GM18505 (cell line): ENCODE measurements around the gene RNH1.
"Not testable (repeated sequence)": the region's sequence is repeated elsewhere in the genome, so short reads cannot be mapped to it uniquely, and the experiment has no call there.

Experiments
- ATAC-seq: cut with Tn5 transposase; IDR thresholded peaks from one replicate; pipeline ENCODE4 v1.9.1; 2021; ENCODE audit not compliant: unreplicated experiment
- POLR2A ChIP-seq: IDR thresholded peaks from 4 replicates; pipeline ENCODE4 v1.6.1; 2011; ENCODE audit warnings: borderline replicate concordance; ENCODE audit not compliant: insufficient read depth, insufficient read length; ENCODE audit errors: extremely low read depth

The RNH1 gene

DNA sequence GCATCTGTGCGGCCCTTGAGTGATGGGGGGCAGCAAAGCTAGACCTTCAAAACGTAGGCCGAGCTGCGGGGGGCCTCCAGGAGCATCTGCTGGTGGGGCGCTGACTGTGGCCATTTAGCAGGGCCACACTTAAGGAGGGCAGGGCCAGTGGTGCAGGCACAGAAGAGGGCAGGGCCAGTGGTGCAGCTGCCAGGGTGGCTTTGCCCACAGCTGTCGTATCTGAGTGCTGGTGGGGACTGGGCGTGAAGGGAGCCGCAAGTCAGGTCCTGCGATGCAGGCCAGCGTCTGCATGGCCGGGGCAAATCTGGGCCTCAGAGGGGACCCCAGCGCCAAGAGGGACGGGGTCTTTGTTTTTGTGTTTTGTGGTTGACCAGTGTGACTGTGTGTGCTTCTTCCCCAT lies 27.7 kb downstream of the RNH1 start:
- ATAC-seq = no peak
- TF ChIP-seq POLR2A = no peak

DNA sequence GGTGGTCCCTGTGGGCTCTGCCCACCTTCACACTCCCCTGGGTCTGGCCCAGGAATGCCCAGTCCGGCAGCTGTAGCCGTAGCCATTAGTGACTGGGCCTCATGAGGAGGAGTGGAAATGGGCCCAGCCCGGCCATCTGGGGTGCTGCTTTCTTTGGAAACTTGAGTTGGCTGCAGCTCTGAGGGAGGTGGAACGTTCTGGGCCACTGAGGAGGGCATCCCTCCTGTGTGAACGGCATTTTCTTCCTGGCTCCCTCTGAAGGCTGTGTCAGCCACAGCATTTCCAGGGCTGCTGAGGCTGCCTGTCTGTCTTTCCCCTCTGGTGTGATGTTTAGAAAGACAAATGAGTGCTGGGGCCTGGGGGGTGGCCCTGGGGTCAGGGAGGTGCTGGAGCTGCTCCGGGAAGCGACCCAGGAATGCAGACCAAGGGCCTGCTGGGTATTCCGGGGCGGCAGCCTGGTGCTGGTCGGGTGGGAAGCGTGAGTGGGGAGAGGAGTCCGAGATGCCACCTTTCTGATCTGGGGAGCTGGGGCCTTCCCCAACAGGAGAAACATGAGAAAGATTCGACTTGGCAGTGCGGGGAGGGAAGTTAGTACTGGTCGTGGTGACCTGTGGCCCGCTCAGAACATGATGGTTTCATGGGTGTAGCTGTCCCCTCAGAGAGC lies 29.9 kb downstream of the RNH1 start:
- ATAC-seq = no peak
- TF ChIP-seq POLR2A = no peak

GRCh38 chr11:476416-476815 lies 30.6 kb downstream of the RNH1 start:
- ATAC-seq = no peak
- no peak for TF ChIP-seq POLR2A

- ATAC-seq = no peak
- no peak for TF ChIP-seq POLR2A
Measured at GRCh38 chr11:475941-476340, 31.1 kb downstream of the RNH1 start.

DNA sequence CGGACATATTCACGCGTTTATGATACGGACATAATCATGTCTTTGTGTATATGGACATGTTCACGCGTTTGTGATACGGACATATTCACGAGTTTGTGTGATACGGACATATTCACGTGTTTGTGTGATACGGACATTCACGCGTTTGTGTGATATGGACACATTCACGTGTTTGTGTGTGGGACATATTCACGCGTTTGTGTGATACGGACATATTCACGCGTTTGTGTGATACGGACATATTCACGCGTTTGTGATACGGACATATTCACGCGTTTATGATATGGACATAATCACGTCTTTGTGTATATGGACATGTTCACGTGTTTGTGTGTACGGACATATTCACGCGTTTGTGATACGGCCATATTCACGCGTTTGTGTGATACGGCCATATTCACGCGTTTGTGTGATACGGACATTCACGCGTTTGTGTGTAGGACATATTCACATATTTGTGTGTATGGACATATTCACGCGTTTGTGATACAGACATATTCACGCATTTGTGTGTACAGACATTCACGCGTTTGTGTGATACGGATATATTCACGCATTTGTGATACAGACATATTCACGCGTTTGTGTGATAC lies 32.0 kb downstream of the RNH1 start:
- TF ChIP-seq POLR2A = no peak
- ATAC-seq = no peak

GRCh38 chr11:473962-474785 lies 32.9 kb downstream of the RNH1 start:
- ATAC-seq = no peak
- no peak for TF ChIP-seq POLR2A

- TF ChIP-seq POLR2A = no peak
- no peak for ATAC-seq
Measured at GRCh38 chr11:473415-473814, 33.6 kb downstream of the RNH1 start.

GRCh38 chr11:472816-473215 lies 34.2 kb downstream of the RNH1 start:
- ATAC-seq = no peak
- no peak for TF ChIP-seq POLR2A

GRCh38 chr11:472272-472671 lies 34.8 kb downstream of the RNH1 start:
- no peak for TF ChIP-seq POLR2A

DNA sequence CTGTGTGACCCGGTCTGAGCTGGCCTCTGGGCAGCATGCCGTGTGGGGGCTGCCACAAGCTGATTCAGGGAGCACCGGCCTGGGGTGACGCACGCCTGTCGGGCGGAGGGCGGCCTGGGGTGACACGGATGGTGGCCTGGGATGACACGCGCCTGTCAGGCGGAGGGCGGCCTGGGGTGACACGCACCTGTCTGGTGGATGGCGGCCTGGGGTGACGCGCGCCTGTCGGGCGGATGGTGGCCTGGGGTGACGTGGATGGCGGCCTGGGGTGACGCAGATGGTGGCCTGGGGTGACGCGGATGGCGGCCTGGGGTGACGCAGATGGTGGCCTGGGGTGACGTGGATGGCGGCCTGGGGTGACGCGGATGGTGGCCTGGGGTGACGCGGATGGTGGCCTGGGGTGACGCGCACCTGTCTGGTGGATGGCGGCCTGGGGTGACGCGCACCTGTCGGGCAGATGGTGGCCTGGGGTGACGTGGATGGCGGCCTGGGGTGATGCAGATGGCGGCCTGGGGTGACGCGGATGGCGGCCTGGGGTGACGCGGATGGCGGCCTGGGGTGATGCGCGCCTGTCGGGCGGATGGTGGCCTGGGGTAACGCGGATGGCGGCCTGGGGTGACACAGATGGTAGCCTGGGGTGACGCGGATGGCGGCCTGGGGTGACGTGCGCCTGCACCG lies 35.4 kb downstream of the RNH1 start:
- TF ChIP-seq POLR2A = no peak
- no peak for ATAC-seq

More at GRCh38 chr11:472272-472671, 34.8 kb downstream of the RNH1 start:
- no peak for ATAC-seq

DNA sequence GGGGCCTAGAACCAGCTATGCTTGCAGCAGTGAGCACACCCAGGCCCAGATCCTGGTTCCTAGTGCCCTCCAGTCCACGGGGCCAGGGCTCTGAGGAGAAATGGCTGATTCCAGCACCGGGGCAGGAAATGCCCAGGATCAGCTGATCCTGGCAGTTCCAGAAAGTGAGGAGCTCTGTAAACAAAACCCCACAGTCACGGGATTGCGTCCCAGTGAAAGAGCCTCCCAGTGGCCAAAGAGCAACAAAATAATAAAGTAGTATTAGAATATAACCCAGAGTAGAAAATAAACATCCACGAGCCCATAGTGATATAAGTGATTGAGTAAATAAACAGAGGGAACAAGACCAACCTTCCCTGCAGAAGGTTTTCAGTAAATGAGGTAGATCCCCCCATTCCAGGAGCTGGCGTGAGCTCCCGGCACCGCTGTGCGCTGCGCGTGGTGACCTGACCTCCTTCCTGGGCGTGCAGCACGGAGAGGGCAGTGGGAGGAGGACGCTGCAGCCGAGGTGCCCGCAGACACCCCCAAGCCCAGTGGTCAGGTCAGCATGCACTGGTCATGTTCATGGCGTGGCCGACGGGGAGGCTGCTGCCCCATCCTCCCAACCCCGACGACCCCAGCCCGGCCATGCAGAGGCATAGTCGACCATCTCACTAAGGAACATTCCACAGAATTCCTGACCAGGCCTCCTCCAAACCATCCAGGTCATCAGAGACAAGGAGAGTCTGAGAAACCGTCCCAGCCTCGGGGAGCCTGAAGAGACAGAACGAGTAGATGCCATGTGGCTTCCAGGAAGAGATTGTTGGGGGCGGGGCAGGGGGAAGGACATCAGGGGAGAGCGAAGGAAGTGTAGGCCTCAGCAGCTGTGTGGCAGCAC lies 37.1 kb downstream of the RNH1 start:
- no peak for TF ChIP-seq POLR2A
- no peak for ATAC-seq

DNA sequence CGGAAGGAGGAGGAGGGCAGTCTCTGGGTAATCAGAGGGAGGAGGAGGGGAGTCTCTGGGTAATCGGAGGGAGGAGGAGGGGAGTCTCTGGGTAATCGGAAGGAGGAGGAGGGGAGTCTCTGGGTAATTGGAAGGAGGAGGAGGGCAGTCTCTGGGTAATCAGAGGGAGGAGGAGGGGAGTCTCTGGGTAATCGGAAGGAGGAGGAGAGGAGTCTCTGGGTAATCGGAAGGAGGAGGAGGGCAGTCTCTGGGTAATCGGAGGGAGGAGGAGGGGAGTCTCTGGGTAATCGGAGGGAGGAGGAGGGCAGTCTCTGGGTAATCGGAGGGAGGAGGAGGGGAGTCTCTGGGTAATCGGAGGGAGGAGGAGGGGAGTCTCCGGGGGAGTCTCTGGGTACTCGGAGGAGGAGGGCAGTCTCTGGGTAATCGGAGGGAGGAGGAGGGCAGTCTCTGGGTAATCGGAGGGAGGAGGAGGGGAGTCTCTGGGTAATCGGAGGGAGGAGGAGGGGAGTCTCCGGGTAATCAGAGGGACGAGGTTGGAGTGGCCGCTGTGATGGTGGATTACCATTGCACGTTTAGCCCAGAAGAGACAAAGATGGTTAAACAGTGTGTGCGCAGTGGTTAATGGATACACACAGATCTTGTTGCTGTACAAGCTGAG lies 37.9 kb downstream of the RNH1 start:
- not testable (repeated sequence) for ATAC-seq

DNA sequence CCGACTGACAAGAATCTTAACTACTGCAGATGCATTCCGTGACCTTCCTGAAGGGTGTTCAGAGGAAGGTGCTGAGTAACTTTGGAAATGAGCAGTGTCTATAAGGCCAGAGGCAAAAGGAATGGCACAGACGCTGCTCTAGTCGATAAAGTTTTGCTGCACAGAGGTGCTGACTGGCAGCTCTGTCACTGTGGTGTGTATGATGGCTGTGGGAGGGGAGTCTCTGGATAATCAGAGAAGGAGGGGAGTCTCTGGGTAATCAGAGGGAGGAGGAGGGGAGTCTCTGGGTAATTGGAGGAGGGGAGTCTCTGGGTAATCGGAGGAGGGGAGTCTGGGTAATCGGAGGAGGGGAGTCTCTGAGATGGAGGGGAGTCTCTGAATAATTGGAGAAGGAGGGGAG lies 38.5 kb downstream of the RNH1 start:
- no peak for ATAC-seq
- TF ChIP-seq POLR2A = no peak

DNA sequence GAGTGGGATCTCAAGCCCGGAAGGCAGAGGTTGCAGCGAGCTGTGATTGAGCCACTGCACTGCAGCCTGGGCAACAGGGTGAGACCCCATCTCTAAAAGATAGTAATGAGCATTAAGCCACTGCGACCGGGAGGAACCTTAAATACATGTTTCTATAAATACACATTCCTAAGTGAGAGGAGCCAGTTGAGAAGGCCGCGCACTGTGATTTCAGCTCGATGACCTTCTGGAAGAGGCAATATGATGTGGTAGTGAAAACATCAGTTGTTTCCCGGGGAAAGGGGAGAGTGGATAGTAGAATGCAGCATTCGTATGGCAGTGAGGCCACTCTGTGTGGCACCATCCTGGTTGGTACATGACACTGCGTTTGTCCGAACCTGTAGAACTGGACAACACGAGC lies 39.0 kb downstream of the RNH1 start:
- TF ChIP-seq POLR2A = no peak
- no peak for ATAC-seq
